Body of pancreas (tissue), 4 donors: Measurements from ENCODE around the gene INA.

Experiments
- CTCF ChIP-seq, 7 experiments: fragments of 450-650 bp in 4 of 7; fragments of 200-600 bp in 3 of 7; sonication (generic) in 3 of 7; IDR thresholded peaks; one replicate each; pipeline ENCODE4 v1.5.1; 2016 to 2019; ENCODE audit warnings: antibody characterized with exemption in 7 of 7
- POLR2A ChIP-seq, 3 donors: fragments of 450-650 bp; IDR thresholded peaks; one replicate each; pipeline ENCODE4 v1.6.1; 2016; ENCODE audit warnings: antibody characterized with exemption in 3 of 3, mild to moderate bottlenecking in 2 of 3

- TF ChIP-seq CTCF (IDR thresholded peaks at IDR 0.05), result no peak
- no peak for TF ChIP-seq POLR2A (IDR thresholded peaks at IDR 0.05)
Measured at GRCh38 chr10:103235775-103236174, 41.2 kb upstream of the INA start.
